MCF 10A (cell line): ENCODE results near the gene IRF2. TPM values are rescaled to one million over a fixed set of nuclear protein-coding genes. Genes with fewer than 3 reads are reported as not detected.
A peak's percentile ranks its signal among the peaks of the same experiment; 100 is the strongest.

Experiments
- BruUV-seq: library from RNA; stranded (reverse); fragments of 400-500 nt; replicated peaks from 2 replicates; lab custom pipeline; 2021; lab: Mats Ljungman, UMichigan
- CTCF ChIA-PET: fragments of 300-600 bp; sonication (Branson Sonifier 250); formaldehyde crosslinking; extraction: SDS; loops from one replicate; lab custom pipeline; 2021; ENCODE audit warnings: antibody characterized with exemption, inconsistent platforms; lab: Yijun Ruan, JAX
- POLR2A ChIA-PET: fragments of 300-600, 350-650 bp; sonication (Branson Sonifier 250); formaldehyde crosslinking; extraction: SDS; loops from one replicate; lab custom pipeline; 2020; ENCODE audit warnings: antibody characterized with exemption, inconsistent platforms; lab: Yijun Ruan, JAX
- DNase-seq: peaks from one replicate; pipeline ENCODE4 v3.0.0-alpha.2; 2018; ENCODE audit not compliant: unreplicated experiment
- H3K27ac Mint-ChIP-seq: one replicate; pipeline ENCODE4 v1.8.0; 2022; ENCODE audit warnings: mild to moderate bottlenecking, low read depth, mixed read lengths; ENCODE audit not compliant: unreplicated experiment
- H3K27me3 Mint-ChIP-seq: one replicate; pipeline ENCODE4 v1.8.0; 2022; ENCODE audit warnings: mixed read lengths; ENCODE audit not compliant: insufficient read depth, unreplicated experiment
- H3K36me3 Mint-ChIP-seq: one replicate; pipeline ENCODE4 v1.8.0; 2022; ENCODE audit warnings: mild to moderate bottlenecking, moderate library complexity, mixed read lengths; ENCODE audit not compliant: insufficient read depth, unreplicated experiment
- H3K4me1 Mint-ChIP-seq: one replicate; pipeline ENCODE4 v1.8.0; 2022; ENCODE audit warnings: mixed read lengths; ENCODE audit not compliant: insufficient read depth, unreplicated experiment
- H3K4me3 Mint-ChIP-seq: one replicate; pipeline ENCODE4 v1.8.0; 2022; ENCODE audit warnings: mild to moderate bottlenecking, moderate library complexity, mixed read lengths; ENCODE audit not compliant: unreplicated experiment
- H3K9me3 Mint-ChIP-seq: one replicate; pipeline ENCODE4 v1.8.0; 2022; ENCODE audit warnings: mixed read lengths; ENCODE audit not compliant: unreplicated experiment
- intact Hi-C: fragments of 100-400 bp; cut with micrococcal nuclease; formaldehyde crosslinking; loops from 2 replicates; pipeline ENCODE4 v1.14.1; 2022
- total RNA-seq: library from RNA; stranded (reverse); gene quantifications from 2 replicates; pipeline ENCODE4 v1.2.3, GENCODE V29; 2022
- TF ChIP-seq, protein P1 (sequence below): fragments of 200-600 bp; IDR thresholded peaks from one replicate; pipeline ENCODE4 v1.8.0; 2022; ENCODE audit warnings: antibody characterized with exemption, mild to moderate bottlenecking; ENCODE audit not compliant: unreplicated experiment

Gene IRF2
- total RNA-seq, 1 experiment from 2014 or later: 20.8 TPM

DNA sequence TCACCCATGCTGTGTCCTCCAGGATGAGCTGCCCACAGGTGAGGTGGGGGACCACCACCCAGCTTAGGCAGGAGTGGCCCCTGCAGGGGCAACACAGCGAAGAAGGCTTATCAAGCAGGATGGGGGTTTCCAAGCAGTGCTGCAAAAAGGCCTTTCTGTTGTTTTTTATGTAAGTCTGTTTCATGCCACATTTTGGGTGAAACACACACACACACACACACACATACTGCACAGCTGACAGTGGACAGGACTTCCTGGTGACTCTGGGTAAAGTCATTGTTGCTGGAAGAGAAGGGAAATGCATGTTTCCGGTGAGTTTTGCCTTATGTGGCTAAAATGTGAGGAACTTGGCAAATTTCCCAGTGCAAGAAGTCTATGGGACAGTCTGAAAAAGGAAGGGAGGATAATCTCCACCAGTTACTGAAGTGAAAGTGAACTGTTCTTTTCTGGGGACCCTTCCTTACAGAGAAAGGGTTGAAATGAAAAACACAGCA, 119.2 kb downstream of the IRF2 start:
- no TSS peak for BruUV-seq
- intact Hi-C loops: no loop called here
- H3K9me3 Mint-ChIP-seq: no peaks in the 10 kb centered on the region
- H3K4me3 Mint-ChIP-seq: no peak overlapping the region
- H3K36me3 Mint-ChIP-seq: no peaks in the 10 kb centered on the region
- no peaks in the 10 kb centered on the region for H3K27me3 Mint-ChIP-seq
- ChIA-PET CTCF (interaction anchor here (0.6 kb wide), 1 partner anchor 362 kb away, joined by 3 read pairs; no protein-coding TSS in a partner anchor), POLR2A (no interaction called here)
- no peak overlapping the region for H3K27ac Mint-ChIP-seq
- H3K4me1 Mint-ChIP-seq: peaks cover 5% of the 10 kb centered on the region
- DNase-seq: peak; percentile 78
- TF ChIP-seq, protein P1, sequence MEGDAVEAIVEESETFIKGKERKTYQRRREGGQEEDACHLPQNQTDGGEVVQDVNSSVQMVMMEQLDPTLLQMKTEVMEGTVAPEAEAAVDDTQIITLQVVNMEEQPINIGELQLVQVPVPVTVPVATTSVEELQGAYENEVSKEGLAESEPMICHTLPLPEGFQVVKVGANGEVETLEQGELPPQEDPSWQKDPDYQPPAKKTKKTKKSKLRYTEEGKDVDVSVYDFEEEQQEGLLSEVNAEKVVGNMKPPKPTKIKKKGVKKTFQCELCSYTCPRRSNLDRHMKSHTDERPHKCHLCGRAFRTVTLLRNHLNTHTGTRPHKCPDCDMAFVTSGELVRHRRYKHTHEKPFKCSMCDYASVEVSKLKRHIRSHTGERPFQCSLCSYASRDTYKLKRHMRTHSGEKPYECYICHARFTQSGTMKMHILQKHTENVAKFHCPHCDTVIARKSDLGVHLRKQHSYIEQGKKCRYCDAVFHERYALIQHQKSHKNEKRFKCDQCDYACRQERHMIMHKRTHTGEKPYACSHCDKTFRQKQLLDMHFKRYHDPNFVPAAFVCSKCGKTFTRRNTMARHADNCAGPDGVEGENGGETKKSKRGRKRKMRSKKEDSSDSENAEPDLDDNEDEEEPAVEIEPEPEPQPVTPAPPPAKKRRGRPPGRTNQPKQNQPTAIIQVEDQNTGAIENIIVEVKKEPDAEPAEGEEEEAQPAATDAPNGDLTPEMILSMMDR: no peak

DNA sequence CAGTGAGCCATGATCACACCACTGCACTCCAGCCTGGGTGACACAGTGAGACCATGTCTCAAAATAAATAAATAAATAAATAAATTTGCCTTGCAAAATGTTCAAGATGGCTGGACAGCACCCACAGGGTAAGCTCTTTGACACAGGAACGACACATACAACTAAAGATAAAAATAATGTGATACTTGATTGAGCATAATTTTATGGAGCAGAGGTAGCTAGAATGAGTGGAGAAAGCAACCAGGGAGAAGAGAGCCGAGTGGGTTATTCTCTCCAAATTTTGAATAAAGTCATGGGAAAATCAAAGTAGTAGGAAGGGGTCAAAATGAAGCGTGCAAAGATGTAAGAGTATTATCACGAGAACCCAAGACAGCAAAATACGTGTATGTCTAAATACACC, 121.5 kb downstream of the IRF2 start:
- CTCF ChIA-PET: no interaction called here
- no peaks in the 10 kb centered on the region for H3K27me3 Mint-ChIP-seq
- TF ChIP-seq, protein P1: no peak
- intact Hi-C loops: no loop called here
- peaks cover 5% of the 10 kb centered on the region for H3K4me1 Mint-ChIP-seq
- no peak overlapping the region for H3K4me3 Mint-ChIP-seq
- H3K9me3 Mint-ChIP-seq: no peaks in the 10 kb centered on the region
- no peak for DNase-seq
- H3K27ac Mint-ChIP-seq: no peak overlapping the region
- no TSS peak for BruUV-seq
- no peaks in the 10 kb centered on the region for H3K36me3 Mint-ChIP-seq
- POLR2A ChIA-PET: interaction anchor here (0.6 to 0.7 kb wide), 3 partner anchors 25 to 285 kb away, joined by 3 to 4 read pairs (median 3); no protein-coding TSS in a partner anchor

GRCh38 chr4:184351560-184352451, 122.5 kb downstream of the IRF2 start:
- H3K4me3 Mint-ChIP-seq: no peak overlapping the region
- TF ChIP-seq, protein P1: no peak
- ChIA-PET CTCF (interaction anchor here (0.5 to 0.7 kb wide), 2 partner anchors 46 to 47 kb away, joined by 3 to 9 read pairs; no protein-coding TSS in a partner anchor), POLR2A (interaction anchor here (0.6 to 0.8 kb wide), 2 partner anchors 26 to 123 kb away, joined by 3 read pairs; partner anchors contain the start of gene IRF2)
- H3K36me3 Mint-ChIP-seq: no peaks in the 10 kb centered on the region
- H3K27me3 Mint-ChIP-seq: no peaks in the 10 kb centered on the region
- H3K27ac Mint-ChIP-seq: no peak overlapping the region
- intact Hi-C loops: no loop called here
- DNase-seq: no peak
- H3K9me3 Mint-ChIP-seq: no peaks in the 10 kb centered on the region
- H3K4me1 Mint-ChIP-seq: peaks cover 13% of the 10 kb centered on the region
- no TSS peak for BruUV-seq

DNA sequence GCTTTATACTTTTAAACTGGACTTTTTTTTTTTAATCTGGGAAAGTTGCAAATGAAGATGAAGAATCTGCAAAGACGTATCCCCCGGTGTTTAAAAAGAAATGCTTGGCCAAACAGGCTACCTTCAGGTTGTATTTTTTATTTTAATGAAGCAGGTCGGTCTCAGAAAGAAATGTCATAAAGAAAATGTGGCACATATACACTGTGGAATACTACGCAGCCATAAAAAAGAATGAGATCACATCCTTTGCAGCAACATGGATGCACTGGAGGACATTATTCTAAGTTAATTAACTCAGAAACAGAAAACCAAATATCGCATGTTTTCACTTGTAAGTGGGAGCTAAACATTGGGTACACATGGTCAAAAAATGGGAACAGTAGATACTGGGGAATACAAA, 123.4 kb downstream of the IRF2 start:
- Mint-ChIP-seq H3K4me1 (peaks cover 13% of the 10 kb centered on the region), H3K4me3 (no peak overlapping the region), H3K9me3 (no peaks in the 10 kb centered on the region), H3K36me3 (no peaks in the 10 kb centered on the region), H3K27me3 (no peaks in the 10 kb centered on the region), H3K27ac (no peak overlapping the region)
- TF ChIP-seq, protein P1: no peak
- CTCF ChIA-PET: no interaction called here
- POLR2A ChIA-PET: interaction anchor here (0.6 to 0.8 kb wide), 2 partner anchors 25 to 123 kb away, joined by 3 read pairs; partner anchors contain the start of gene IRF2
- intact Hi-C loops: no loop called here
- no peak for DNase-seq
- BruUV-seq: no TSS peak
